ENCODE results near the gene BTBD7.

Gene BTBD7

DNA sequence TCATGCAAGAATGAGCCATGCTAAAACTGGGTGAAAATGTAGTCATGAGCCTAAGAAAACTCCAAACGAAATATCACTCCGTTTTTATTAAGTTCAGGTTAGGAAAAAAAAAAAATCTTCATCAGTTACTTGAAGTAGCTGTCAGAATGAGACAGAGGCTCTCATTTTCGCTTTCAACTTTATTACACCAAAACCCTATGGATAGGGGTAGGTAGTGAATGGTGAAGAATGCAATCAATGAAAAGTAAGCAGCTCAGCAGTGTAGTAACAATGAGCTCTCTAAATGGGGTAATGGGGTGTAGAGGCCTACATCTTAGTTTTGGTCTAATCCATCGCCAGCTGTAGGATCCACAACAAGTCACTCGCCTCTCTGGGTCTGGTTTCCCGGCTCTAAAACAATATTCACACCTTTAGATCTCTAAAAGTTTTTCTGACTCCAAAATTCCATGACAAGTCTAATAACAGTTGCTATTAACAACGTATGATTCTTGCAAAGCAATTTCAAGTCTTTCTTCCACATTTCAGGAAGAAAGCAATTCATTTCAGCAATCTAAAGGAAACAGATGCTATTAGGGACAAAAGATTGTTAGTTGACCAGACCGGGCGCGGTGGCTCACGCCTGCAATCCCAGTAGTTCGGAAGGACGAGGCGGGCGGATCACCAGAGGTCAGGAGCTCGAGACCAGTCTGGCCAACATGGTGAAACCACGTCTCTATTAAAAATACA lies 1.7 kb downstream of the BTBD7 start:
- no peak for DNase-seq (ENCODE audit: low read depth in 2 of 2)

DNA sequence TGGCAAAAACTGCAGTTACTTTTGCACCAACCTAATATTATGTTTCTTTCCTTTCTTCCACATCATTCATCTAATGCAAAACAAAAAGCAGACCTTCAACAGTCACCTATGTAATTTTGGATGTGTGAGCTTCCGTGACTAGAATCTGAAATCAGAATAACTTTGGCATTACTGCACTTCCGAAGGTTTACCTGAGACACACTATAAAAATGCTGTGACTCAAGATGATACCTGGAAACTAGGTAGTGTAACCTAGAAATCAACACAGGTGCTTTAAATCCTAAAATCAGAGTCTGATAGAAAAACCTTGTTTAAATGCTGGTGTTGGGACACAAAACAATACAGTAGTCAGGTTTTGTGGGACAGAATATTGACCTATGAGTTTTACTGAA lies 2.2 kb downstream of the BTBD7 start:
- DNase-seq (ENCODE audit: low read depth in 2 of 2) = no peak

DNA sequence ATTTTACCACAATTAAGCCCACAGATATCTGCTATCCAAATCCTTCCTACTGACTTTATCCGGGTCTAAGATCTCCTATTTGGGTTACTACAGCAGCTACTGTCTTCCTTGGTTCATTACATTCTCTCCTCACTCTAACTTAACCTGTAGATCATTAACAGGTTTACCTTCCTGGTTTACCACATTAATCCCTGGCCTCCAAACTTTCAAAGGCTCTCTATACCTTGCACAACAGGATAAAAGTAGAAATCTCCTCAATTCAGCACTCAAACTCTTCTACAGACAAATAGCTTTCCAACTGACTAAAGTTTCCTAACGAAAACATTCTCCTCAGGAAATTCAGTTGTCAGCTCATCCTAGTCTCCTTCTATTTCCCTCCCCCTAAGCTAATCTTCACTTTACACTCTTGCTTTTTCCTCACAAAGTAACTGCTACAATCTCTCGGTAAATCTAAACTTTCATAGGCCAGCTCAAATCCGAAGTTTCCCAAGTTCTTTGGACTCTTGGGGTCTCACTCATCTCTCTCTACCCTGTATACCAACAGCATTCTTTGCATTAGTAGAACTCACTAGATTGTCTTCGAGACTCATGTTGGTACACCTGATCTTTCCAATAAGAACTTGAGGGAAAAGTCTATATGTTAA lies 2.7 kb downstream of the BTBD7 start:
- DNase-seq (ENCODE audit: low read depth in 2 of 2) = no peak

DNA sequence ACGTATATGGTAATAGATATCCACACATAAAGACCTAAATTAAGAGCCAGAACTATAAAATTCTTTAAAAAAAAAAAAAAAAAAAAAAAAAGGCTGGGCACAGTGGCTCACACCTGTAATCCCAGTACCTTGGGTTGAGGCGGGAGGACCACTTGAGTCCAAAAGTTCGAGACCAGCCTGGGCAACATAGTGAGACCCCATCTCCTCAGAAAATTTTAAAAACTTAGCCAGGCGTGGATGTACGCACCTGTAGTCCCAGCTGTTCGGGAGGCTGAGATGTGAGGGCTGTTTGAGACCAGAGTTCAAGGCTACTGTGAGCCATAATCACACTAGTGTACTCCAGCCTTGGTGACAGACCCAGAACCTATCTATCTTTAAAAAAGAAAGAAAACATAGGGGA lies 4.3 kb downstream of the BTBD7 start:
- DNase-seq (ENCODE audit: low read depth in 2 of 2) = no peak

GRCh38 chr14:93326196-93326595 lies 6.6 kb downstream of the BTBD7 start:
- no peak for DNase-seq (ENCODE audit: low read depth in 2 of 2)

GRCh38 chr14:93323600-93324174 lies 9.1 kb downstream of the BTBD7 start:
- no peak for DNase-seq (ENCODE audit: low read depth in 2 of 2)

- DNase-seq (ENCODE audit: low read depth in 2 of 2) = no peak
Observed at GRCh38 chr14:93322929-93323599, 9.8 kb downstream of the BTBD7 start.

GRCh38 chr14:93320489-93320888 lies 12.3 kb downstream of the BTBD7 start:
- DNase-seq (ENCODE audit: low read depth in 2 of 2) = no peak

GRCh38 chr14:93319958-93320357 lies 12.9 kb downstream of the BTBD7 start:
- no peak for DNase-seq (ENCODE audit: low read depth in 2 of 2)

DNA sequence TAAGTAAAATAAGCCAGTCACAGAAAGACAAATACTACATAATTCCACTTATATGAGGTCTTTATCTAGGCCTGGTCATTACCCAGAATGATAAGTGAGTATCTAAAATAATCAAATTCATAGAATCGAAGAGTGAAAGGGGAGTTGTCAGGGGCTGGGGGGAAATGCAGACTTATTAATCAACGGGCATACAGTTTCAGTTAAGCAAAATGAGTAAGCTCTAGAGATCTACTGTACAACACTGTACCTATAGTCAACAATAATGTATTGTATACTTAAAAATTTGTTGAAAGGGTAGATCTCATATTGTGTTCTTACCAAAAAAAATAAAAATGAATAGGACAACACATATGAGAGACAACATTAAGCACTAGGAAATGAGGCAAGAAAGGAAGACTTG lies 13.3 kb downstream of the BTBD7 start:
- no peak for DNase-seq (ENCODE audit: low read depth in 2 of 2)

DNA sequence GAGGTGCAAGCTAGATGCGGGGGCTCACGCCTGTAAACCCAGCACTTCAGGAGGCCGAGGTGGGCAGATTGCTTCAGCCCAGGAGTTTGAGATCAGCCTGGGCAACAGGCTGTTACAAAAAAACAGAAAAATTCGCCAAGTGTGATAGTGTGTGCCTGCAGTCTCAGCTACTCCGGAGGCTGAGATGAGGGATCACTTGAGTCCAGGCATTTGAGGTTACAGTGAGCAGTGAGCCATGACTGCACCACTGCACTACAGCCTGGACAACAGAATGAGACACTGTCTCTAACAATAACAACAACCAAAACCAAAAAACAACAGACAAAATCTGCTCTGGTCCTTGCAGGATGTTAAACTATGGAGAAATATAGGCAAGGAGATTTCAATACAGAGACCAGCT lies 13.9 kb downstream of the BTBD7 start:
- DNase-seq (ENCODE audit: low read depth in 2 of 2) = no peak

- no peak for DNase-seq (ENCODE audit: low read depth in 2 of 2)
Observed at GRCh38 chr14:93317875-93318807, 14.7 kb downstream of the BTBD7 start.

DNA sequence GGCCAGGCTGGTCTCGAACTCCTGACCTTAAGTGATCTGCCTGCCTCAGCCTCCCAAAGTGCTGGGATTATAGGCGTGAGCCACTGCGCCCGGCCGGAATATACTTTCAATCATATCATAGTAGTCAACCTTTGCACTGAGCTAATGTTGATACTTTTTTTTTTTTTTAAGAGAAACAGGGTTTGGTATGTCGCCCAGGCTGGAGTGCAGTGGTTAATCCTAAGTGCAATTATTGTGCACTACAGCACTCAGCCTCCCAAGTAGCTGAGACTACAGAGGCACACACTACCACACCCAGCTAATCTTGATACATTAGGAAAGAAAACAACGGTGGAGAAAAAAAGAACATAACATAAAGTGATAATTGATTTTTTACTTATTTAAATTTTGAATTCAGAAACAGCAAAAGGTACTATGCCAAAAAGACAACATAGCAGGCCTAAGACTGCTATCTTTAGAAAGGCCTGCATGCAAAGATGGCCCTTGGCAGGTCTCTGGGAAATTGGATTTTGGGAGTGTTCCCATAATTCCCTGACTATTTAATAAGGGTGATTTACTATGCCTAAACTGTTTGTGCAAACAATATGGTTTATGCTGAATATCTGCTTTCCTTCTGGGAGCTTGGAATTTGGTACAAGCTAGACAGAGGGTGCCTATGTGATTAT lies 15.5 kb downstream of the BTBD7 start:
- DNase-seq (ENCODE audit: low read depth in 2 of 2) = no peak

DNA sequence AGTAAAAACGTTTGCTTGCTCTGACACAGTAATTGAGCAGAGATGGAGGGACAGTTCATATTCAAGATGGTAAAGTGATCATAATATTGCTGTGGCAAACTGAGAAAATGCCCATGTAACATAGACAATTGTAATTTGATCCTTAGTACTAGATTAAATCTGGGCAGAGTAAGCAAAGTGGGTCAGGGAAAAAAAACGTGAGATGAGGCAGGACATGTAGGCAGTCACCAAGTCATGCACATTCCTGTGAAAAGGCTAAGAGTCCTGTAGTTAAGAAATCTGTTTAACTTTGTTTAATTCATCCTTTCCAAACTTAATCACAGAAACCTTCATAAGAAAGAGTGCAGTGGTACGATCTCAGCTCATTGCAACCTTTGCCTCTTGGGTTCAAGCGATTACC lies 16.1 kb downstream of the BTBD7 start:
- no peak for DNase-seq (ENCODE audit: low read depth in 2 of 2)

- no peak for DNase-seq (ENCODE audit: low read depth in 2 of 2)
Observed at GRCh38 chr14:93315575-93315974, 17.3 kb downstream of the BTBD7 start.

GRCh38 chr14:93311082-93311481 lies 21.8 kb downstream of the BTBD7 start:
- no peak for DNase-seq (ENCODE audit: low read depth in 2 of 2)

GRCh38 chr14:93309427-93309966 lies 23.3 kb downstream of the BTBD7 start:
- DNase-seq (ENCODE audit: low read depth in 2 of 2) = no peak

GRCh38 chr14:93308686-93309345 lies 24.0 kb downstream of the BTBD7 start:
- no peak for DNase-seq (ENCODE audit: low read depth in 2 of 2)

- DNase-seq (ENCODE audit: low read depth in 2 of 2) = no peak
Observed at GRCh38 chr14:93306812-93307211, 26.0 kb downstream of the BTBD7 start.

- DNase-seq (ENCODE audit: low read depth in 2 of 2) = no peak
Observed at GRCh38 chr14:93305725-93306418, 27.0 kb downstream of the BTBD7 start.
